Activated B cell treated with CpG ODN at 0.5 μM for 24 hours (primary cell): ENCODE data around the gene DNAJC30. TPM values are rescaled to one million over a fixed set of nuclear protein-coding genes. Genes with fewer than 3 reads are reported as not detected.

ENCODE experiments used
- ATAC-seq: fragments of 200-7000 bp; cut with Tn5 transposase; one replicate; pipeline ENCODE4 v1.10.0; 2021; ENCODE audit warnings: low read depth, mild to moderate bottlenecking, moderate library complexity
- CTCF ChIA-PET: fragments of 350-600 bp; sonication (Branson Sonifier 250); formaldehyde crosslinking; loops from one replicate; lab custom pipeline; 2021; ENCODE audit warnings: antibody characterized with exemption; lab: Charles Lee
- POLR2A ChIA-PET: fragments of 350-600 bp; sonication (Branson Sonifier 250); formaldehyde crosslinking; loops from one replicate; lab custom pipeline; 2021; ENCODE audit warnings: antibody characterized with exemption; lab: Charles Lee
- DNase-seq: peaks from one replicate; pipeline ENCODE4 v3.0.0; 2022
- H3K27ac Mint-ChIP-seq: one replicate; pipeline ENCODE4 v1.8.0; 2020; ENCODE audit warnings: mixed read lengths
- H3K27me3 Mint-ChIP-seq: one replicate; pipeline ENCODE4 v1.8.0; 2021; ENCODE audit warnings: mixed read lengths
- H3K36me3 Mint-ChIP-seq: one replicate; pipeline ENCODE4 v1.8.0; 2021; ENCODE audit warnings: low read depth, mixed read lengths
- H3K4me1 Mint-ChIP-seq: one replicate; pipeline ENCODE4 v1.8.0; 2021; ENCODE audit warnings: mixed read lengths
- H3K4me3 Mint-ChIP-seq: one replicate; pipeline ENCODE4 v1.8.0; 2020; ENCODE audit warnings: mild to moderate bottlenecking, mixed read lengths
- H3K9me3 Mint-ChIP-seq: one replicate; pipeline ENCODE4 v1.8.0; 2020; ENCODE audit warnings: mixed read lengths
- intact Hi-C: fragments of 100-400 bp; cut with micrococcal nuclease; formaldehyde crosslinking; loops from one replicate; pipeline ENCODE4 v1.15.1; 2024
- total RNA-seq: library from RNA; stranded (reverse); gene quantifications from 2 replicates; pipeline ENCODE4 v1.2.3, GENCODE V29; 2022
- TF ChIP-seq, protein P1 (sequence below): fragments of 200-600 bp; IDR thresholded peaks from one replicate; pipeline ENCODE4 v1.8.0; 2022; ENCODE audit warnings: antibody characterized with exemption, mild to moderate bottlenecking

DNAJC30 gene
- total RNA-seq, 1 donor from 2014 or later, result 14.2 TPM

DNA sequence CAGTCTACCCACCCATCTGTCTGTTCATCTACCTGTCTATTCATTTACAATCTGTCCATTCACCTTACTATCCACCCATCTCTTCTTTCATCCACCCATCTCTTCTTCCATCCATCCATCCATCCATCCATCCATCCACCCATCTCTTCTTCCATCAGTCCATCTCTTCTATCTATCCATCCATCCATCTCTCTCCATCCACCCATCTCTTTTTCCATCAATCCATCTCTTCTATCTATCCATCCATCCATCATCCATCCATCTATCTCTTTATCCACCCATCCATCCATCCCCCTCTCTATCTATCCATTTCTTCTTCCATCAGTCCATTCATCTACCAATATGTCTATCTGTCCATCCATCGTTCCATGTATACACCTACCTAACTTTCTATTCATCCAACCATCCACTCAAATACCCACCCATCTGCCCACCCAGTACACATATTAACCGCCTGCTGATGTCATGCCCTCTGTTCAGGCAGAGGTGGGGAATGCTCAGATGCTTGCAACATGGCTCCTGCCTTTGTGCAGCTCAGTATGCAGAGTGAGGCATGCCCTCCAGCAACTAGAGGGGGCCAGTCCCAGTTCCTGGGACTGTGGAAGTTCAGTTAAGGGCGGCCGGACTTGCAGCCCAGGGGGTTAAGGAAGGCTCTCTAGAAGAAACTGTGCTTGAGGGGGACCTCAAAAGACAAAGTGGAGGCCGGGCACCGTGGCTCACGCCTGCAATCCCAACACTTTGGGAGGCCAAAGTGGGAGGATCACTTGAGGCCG, 47.6 kb downstream of the DNAJC30 start:
- CTCF ChIA-PET, result no interaction called here

DNA sequence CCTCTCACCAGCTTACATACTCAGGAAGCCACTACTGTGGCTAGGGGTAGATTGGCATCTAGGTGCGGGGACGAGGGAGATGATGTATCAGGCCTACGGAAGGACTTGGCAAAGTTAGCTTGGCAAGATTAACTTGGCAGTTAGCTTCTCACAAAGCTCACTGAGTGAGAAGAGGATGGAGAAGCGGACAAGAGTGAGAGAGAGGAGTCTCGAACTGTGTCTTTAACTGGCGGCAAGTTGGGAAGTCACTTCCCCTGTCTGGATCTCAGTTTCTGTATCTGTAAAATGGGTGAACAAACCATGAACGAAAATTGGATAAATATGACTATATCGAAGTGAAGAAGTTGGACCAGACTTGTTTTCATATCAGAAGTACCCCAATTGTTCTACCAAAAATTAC, 49.4 kb downstream of the DNAJC30 start:
- CTCF ChIA-PET, result no interaction called here
- POLR2A ChIA-PET, result no interaction called here
- intact Hi-C loops, result no loop called here
- no peaks in the 10 kb centered on the region for H3K4me1 Mint-ChIP-seq
- H3K9me3 Mint-ChIP-seq, result no peaks in the 10 kb centered on the region
- H3K27me3 Mint-ChIP-seq, result peaks cover 44% of the 10 kb centered on the region
- no peak overlapping the region for H3K4me3 Mint-ChIP-seq
- no peaks in the 10 kb centered on the region for H3K36me3 Mint-ChIP-seq
- ATAC-seq, result no peak
- TF ChIP-seq, protein P1, sequence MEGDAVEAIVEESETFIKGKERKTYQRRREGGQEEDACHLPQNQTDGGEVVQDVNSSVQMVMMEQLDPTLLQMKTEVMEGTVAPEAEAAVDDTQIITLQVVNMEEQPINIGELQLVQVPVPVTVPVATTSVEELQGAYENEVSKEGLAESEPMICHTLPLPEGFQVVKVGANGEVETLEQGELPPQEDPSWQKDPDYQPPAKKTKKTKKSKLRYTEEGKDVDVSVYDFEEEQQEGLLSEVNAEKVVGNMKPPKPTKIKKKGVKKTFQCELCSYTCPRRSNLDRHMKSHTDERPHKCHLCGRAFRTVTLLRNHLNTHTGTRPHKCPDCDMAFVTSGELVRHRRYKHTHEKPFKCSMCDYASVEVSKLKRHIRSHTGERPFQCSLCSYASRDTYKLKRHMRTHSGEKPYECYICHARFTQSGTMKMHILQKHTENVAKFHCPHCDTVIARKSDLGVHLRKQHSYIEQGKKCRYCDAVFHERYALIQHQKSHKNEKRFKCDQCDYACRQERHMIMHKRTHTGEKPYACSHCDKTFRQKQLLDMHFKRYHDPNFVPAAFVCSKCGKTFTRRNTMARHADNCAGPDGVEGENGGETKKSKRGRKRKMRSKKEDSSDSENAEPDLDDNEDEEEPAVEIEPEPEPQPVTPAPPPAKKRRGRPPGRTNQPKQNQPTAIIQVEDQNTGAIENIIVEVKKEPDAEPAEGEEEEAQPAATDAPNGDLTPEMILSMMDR, result no peak
- H3K27ac Mint-ChIP-seq, result no peak overlapping the region
- DNase-seq, result no peak

More for the DNA sequence above, 47.6 kb downstream of the DNAJC30 start:
- no peaks in the 10 kb centered on the region for H3K36me3 Mint-ChIP-seq
- intact Hi-C loops, result no loop called here
- TF ChIP-seq, protein P1, result no peak
- peaks cover 36% of the 10 kb centered on the region for H3K27me3 Mint-ChIP-seq
- H3K27ac Mint-ChIP-seq, result no peak overlapping the region
- no peak overlapping the region for H3K4me3 Mint-ChIP-seq
- DNase-seq, result no peak
- POLR2A ChIA-PET, result no interaction called here
- H3K9me3 Mint-ChIP-seq, result no peaks in the 10 kb centered on the region
- no peaks in the 10 kb centered on the region for H3K4me1 Mint-ChIP-seq
- ATAC-seq, result no peak

DNA sequence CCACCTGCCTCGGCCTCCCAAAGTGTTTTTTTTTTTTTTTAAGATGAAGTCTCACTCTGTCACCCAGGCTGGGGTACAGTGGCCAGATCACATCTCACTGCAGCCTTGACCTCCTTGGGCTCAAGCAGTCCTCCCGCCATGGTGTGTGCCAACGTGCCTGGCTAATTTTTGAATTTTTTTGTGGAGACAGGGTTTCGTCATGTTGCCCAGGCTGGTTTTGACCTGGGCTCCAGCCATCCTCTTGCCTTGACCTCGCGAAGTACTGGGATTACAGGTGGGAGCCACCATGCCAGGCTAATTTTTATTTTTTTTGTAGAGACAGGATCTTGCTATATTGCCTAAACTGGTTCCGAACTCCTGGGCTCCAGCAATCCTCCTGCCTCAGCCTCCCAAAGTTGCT, 49.9 kb downstream of the DNAJC30 start:
- ChIA-PET CTCF (no interaction called here), POLR2A (no interaction called here)
- H3K27ac Mint-ChIP-seq, result no peak overlapping the region
- TF ChIP-seq, protein P1, result no peak
- ATAC-seq, result no peak
- H3K4me3 Mint-ChIP-seq, result no peak overlapping the region
- DNase-seq, result no peak
- no peaks in the 10 kb centered on the region for H3K36me3 Mint-ChIP-seq
- H3K27me3 Mint-ChIP-seq, result peaks cover 49% of the 10 kb centered on the region
- H3K4me1 Mint-ChIP-seq, result no peaks in the 10 kb centered on the region
- intact Hi-C loops, result no loop called here
- H3K9me3 Mint-ChIP-seq, result no peaks in the 10 kb centered on the region

DNA sequence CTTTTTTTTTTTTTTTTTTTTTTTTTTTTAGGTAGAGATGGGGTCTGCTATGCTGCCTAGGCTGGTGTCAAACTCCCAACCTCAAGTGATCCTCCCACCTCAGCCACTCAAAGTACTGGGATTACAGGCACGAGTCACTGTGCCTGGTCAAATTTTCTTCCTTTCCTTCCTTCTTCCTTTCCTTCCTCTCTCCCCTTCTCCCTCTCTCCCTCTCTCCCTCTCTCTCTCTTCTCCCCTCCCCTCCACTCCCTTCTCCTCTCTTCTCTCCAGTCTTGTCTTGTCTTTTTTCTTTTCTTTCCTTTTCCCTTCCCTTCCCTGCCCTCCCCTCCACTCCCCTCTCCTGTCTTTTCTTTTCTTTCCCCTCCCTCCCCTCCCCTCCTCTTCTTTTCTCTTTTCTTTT, 51.7 kb downstream of the DNAJC30 start:
- H3K27ac Mint-ChIP-seq, result no peak overlapping the region
- H3K4me1 Mint-ChIP-seq, result no peaks in the 10 kb centered on the region
- TF ChIP-seq, protein P1, result no peak
- ChIA-PET POLR2A (interaction anchor here (0.6 kb wide), 1 partner anchor 88 kb away, joined by 5 read pairs; no protein-coding TSS in a partner anchor), CTCF (no interaction called here)
- no peaks in the 10 kb centered on the region for H3K36me3 Mint-ChIP-seq
- no peak overlapping the region for H3K4me3 Mint-ChIP-seq
- no peak for DNase-seq
- intact Hi-C loops, result no loop called here
- H3K27me3 Mint-ChIP-seq, result peaks cover 50% of the 10 kb centered on the region
- H3K9me3 Mint-ChIP-seq, result no peaks in the 10 kb centered on the region
- ATAC-seq, result no peak

Other genes with a start within 250 kb of the DNAJC30 start
- 0.27 and 0.35 TPM in 2 replicates for gene FZD9, start 249.7 kb downstream of the DNAJC30 start, total RNA-seq
- 53.6 and 59.1 TPM in 2 replicates for gene BAZ1B, start 161.2 kb downstream of the DNAJC30 start, total RNA-seq
- 62.0 and 62.6 TPM in 2 replicates for gene BCL7B, start 125.8 kb downstream of the DNAJC30 start, total RNA-seq
- gene TBL2, start 104.9 kb downstream of the DNAJC30 start, total RNA-seq, result 26.1 and 33.5 TPM in 2 replicates
- not detected in 2 replicates for gene MLXIPL, start 58.9 kb downstream of the DNAJC30 start, total RNA-seq
- gene VPS37D, start 15.6 kb downstream of the DNAJC30 start, total RNA-seq, result 0.17 and 0.24 TPM in 2 replicates
- 69.0 and 74.8 TPM in 2 replicates for gene BUD23, start 144 bp upstream of the DNAJC30 start, total RNA-seq
- 1.8 and 2.1 TPM in 2 replicates for gene STX1A, start 36.2 kb upstream of the DNAJC30 start, total RNA-seq
- 12.1 and 15.9 TPM in 2 replicates for gene ABHD11, start 55.3 kb upstream of the DNAJC30 start, total RNA-seq
- gene CLDN3, start 86.8 kb upstream of the DNAJC30 start, total RNA-seq, result not detected in 2 replicates
- not detected in 2 replicates for gene CLDN4, start 147.5 kb upstream of the DNAJC30 start, total RNA-seq
- 0.66 and 1.7 TPM in 2 replicates for gene METTL27, start 159.1 kb upstream of the DNAJC30 start, total RNA-seq
- not detected in 2 replicates for gene TMEM270, start 177.7 kb upstream of the DNAJC30 start, total RNA-seq